K562 (cell line): ENCODE measurements around the gene ATP2A3. TPM values are rescaled to one million over a fixed set of nuclear protein-coding genes. Genes with fewer than 3 reads are reported as not detected.

ENCODE experiments used
- DPF2 ChIP-seq: fragments of 450-650 bp; IDR thresholded peaks from 2 replicates; pipeline ENCODE4 v1.6.1; 2016
- ETS1 ChIP-seq: conservative IDR thresholded peaks from 2 replicates; pipeline ENCODE4 v1.6.1; 2011; ENCODE audit warnings: low read depth, mild to moderate bottlenecking, low read length; ENCODE audit not compliant: control insufficient read depth
- HMGN3 ChIP-seq: IDR thresholded peaks from 2 replicates; pipeline ENCODE4 v1.6.1; 2011; ENCODE audit warnings: borderline replicate concordance, low read depth, mild to moderate bottlenecking, mixed read lengths, low read length; ENCODE audit not compliant: insufficient read length; ENCODE audit errors: extremely low read depth
- NFE2L1 ChIP-seq: fragments of 450-650 bp; IDR thresholded peaks from 2 replicates; pipeline ENCODE4 v1.6.1; 2016; ENCODE audit warnings: missing genetic modification characterization, low read depth, mild to moderate bottlenecking, missing compliant biosample characterization, moderate library complexity, borderline replicate concordance
- OTX1 ChIP-seq: fragments of 450-650 bp; formaldehyde crosslinking; IDR thresholded peaks from 2 replicates; pipeline ENCODE4 v1.4.0; 2022; ENCODE audit warnings: mild to moderate bottlenecking
- PHF8 ChIP-seq: fragments of 200-600 bp; sonication (generic); IDR thresholded peaks from 2 replicates; pipeline ENCODE4 v1.6.1; 2012; ENCODE audit warnings: mixed run types, mild to moderate bottlenecking, inconsistent platforms, low read length, moderate library complexity, borderline replicate concordance
- SP1 ChIP-seq: sonication (generic); formaldehyde crosslinking; IDR thresholded peaks from 2 replicates; pipeline ENCODE4 v1.8.1; 2022; ENCODE audit warnings: mild to moderate bottlenecking, missing genetic modification reagents
- ZNF232 ChIP-seq: sonication (generic); formaldehyde crosslinking; IDR thresholded peaks from 2 replicates; pipeline ENCODE4 v1.8.0; 2022; ENCODE audit warnings: mild to moderate bottlenecking, missing genetic modification reagents
- ZNF354B ChIP-seq: fragments of 250-450 bp; sonication (Bioruptor Pico); IDR thresholded peaks from 2 replicates; pipeline ENCODE4 v1.4.0; 2020
- polyA plus RNA-seq, 8 experiments: library from polyadenylated mRNA; depleted of rRNA in 4 of 8; stranded (reverse) in 5 of 8; unstranded in 3 of 8; fragments of >200 nt; fragmentation: Nextera tagmentation in 2 of 8; fragmentation: Illumina TruSeq in 1 of 8; extraction: Ambion mirVana in 2 of 8; extraction: Trizol in 1 of 8; gene quantifications; 2 replicates each; pipeline versions ENCODE4 v1.2.1 to v1.2.3, GENCODE V29; 2011 to 2014; ENCODE audit warnings: inconsistent platforms in 1 of 8, missing spikeins in 1 of 8
- total RNA-seq, 7 experiments: library from RNA; depleted of rRNA in 6 of 7; stranded (reverse); fragments of >200 nt in 6 of 7; fragmentation: Illumina TruSeq in 2 of 7; extraction: Trizol in 2 of 7; gene quantifications; 2 replicates each; pipeline versions ENCODE4 v1.2.1 to v1.2.3, GENCODE V29; 2011 to 2021; ENCODE audit warnings: low replicate concordance in 1 of 7

The ATP2A3 gene
- total and polyA plus RNA-seq, 9 of the 15 experiments (the other 6 are each of a cell fraction or from before 2014, with no cell fraction given) = 0.65 to 103 (median 31.3) TPM

- TF ChIP-seq NFE2L1 = no peak
- 0 out of 2 replicates have a peak, but pooled peaks have one; percentile 29 for TF ChIP-seq ETS1
- no peak for TF ChIP-seq ZNF354B (CRISPR knock-in tag)
- TF ChIP-seq PHF8 = peak; percentile 36; the same call in 1 of the 2 replicates
- no peak for TF ChIP-seq ZNF232 (CRISPR knock-in tag)
- TF ChIP-seq SP1 (CRISPR knock-in tag) = peak; percentile 37
- TF ChIP-seq HMGN3 = peak; percentile 50
- no peak for TF ChIP-seq OTX1 (CRISPR knock-in tag)
- TF ChIP-seq DPF2 = no peak
- TF ChIP-seq, all 486 proteins: peak for 14
These were observed 19.5 kb downstream of the ATP2A3 start (continued) for GRCh38 chr17:3944485-3945388.
